ENCODE results near the gene SPINT1.
A peak's percentile ranks its signal among the peaks of the same experiment; 100 is the strongest.

The SPINT1 gene

DNA sequence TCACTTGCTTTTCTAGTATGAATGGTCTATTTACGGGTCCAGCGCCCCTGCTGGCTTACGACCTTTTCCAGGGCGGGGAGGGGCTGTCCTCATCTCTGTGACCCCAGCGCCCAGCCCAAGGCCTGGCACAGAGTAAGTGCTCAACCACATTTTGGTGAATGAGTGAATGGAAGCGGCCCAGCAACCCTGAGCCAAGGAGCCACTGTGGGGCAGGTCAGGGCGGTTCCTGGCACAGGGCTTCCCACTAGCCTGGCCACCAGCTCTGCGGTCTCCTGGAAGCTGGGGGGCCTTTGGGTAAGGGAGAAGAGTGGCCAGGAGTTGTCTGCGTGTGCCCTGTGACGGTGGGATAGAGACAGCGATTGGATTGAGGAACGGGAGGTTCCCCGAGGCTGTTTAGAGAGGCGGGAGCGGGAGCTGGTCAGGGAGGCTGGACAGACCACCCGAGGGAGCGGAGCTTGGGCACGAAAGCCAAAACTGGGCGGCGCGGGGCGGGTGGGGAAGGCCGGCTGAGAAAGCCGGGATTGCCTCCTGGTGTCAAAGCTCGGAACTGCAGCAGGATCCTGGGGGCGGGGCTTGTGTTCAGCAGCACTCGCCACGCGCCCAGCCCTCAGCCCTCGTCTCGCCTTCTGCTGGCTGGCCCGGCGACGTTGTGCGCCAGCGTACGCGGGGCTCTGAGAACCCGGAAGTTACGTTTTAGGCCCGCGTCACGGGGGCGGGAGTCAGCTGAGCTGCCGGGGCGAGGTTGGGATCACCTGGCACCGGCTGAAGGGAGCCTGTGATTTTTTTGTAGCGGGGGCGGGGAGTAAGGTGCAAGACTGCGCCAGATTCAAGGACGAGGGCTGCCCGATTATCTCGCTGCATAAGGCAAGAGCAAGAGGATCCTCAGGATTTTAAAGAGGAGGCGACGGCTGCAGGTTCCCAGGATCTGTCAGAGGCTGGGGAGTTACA is 50.2 kb downstream of the SPINT1 start, which contains the start of gene VPS18 (continued):
- TF ChIP-seq, protein P1, sequence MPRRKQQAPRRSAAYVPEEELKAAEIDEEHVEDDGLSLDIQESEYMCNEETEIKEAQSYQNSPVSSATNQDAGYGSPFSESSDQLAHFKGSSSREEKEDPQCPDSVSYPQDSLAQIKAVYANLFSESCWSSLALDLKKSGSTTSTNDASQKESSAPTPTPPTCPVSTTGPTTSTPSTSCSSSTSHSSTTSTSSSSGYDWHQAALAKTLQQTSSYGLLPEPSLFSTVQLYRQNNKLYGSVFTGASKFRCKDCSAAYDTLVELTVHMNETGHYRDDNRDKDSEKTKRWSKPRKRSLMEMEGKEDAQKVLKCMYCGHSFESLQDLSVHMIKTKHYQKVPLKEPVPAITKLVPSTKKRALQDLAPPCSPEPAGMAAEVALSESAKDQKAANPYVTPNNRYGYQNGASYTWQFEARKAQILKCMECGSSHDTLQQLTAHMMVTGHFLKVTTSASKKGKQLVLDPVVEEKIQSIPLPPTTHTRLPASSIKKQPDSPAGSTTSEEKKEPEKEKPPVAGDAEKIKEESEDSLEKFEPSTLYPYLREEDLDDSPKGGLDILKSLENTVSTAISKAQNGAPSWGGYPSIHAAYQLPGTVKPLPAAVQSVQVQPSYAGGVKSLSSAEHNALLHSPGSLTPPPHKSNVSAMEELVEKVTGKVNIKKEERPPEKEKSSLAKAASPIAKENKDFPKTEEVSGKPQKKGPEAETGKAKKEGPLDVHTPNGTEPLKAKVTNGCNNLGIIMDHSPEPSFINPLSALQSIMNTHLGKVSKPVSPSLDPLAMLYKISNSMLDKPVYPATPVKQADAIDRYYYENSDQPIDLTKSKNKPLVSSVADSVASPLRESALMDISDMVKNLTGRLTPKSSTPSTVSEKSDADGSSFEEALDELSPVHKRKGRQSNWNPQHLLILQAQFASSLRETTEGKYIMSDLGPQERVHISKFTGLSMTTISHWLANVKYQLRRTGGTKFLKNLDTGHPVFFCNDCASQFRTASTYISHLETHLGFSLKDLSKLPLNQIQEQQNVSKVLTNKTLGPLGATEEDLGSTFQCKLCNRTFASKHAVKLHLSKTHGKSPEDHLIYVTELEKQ (tag by site-specific recombination; IDR thresholded peaks at IDR 0.05; ENCODE audit: borderline replicate concordance) = no peak
- TF ChIP-seq WT1 (tag by site-specific recombination; IDR thresholded peaks at IDR 0.05) (peak; percentile 32; the same call in 1 of the 2 replicates), ZNF155 (tag by site-specific recombination; IDR thresholded peaks at IDR 0.05) (no peak), ZNF561 (tag by site-specific recombination; IDR thresholded peaks at IDR 0.05; ENCODE audit: borderline replicate concordance) (peak; percentile 61; the same call in 1 of the 2 replicates), ZNF37A (tag by site-specific recombination; IDR thresholded peaks at IDR 0.05) (no peak), ZNF239 (tag by site-specific recombination; IDR thresholded peaks at IDR 0.05) (no peak), ZNF16 (tag by site-specific recombination; IDR thresholded peaks at IDR 0.05; ENCODE audit: low read depth) (no peak), BCL11A (tag by site-specific recombination; IDR thresholded peaks at IDR 0.05; ENCODE audit: low read depth) (no peak), ZNF138 (tag by site-specific recombination; IDR thresholded peaks at IDR 0.05; ENCODE audit: borderline replicate concordance) (no peak), ZBTB8A (tag by site-specific recombination; IDR thresholded peaks at IDR 0.05) (peak; percentile 98), ZNF221 (tag by site-specific recombination; IDR thresholded peaks at IDR 0.05; ENCODE audit: borderline replicate concordance) (no peak)
- TF ChIP-seq, protein P2, sequence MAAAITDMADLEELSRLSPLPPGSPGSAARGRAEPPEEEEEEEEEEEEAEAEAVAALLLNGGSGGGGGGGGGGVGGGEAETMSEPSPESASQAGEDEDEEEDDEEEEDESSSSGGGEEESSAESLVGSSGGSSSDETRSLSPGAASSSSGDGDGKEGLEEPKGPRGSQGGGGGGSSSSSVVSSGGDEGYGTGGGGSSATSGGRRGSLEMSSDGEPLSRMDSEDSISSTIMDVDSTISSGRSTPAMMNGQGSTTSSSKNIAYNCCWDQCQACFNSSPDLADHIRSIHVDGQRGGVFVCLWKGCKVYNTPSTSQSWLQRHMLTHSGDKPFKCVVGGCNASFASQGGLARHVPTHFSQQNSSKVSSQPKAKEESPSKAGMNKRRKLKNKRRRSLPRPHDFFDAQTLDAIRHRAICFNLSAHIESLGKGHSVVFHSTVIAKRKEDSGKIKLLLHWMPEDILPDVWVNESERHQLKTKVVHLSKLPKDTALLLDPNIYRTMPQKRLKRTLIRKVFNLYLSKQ (tag by site-specific recombination; IDR thresholded peaks at IDR 0.05; ENCODE audit: borderline replicate concordance) = no peak
- TF ChIP-seq, protein P3, sequence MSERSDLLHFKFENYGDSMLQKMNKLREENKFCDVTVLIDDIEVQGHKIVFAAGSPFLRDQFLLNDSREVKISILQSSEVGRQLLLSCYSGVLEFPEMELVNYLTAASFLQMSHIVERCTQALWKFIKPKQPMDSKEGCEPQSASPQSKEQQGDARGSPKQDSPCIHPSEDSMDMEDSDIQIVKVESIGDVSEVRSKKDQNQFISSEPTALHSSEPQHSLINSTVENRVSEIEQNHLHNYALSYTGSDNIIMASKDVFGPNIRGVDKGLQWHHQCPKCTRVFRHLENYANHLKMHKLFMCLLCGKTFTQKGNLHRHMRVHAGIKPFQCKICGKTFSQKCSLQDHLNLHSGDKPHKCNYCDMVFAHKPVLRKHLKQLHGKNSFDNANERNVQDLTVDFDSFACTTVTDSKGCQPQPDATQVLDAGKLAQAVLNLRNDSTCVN (tag by site-specific recombination; optimal IDR thresholded peaks at IDR 0.05) = peak; percentile 57
- TF ChIP-seq, protein P4, sequence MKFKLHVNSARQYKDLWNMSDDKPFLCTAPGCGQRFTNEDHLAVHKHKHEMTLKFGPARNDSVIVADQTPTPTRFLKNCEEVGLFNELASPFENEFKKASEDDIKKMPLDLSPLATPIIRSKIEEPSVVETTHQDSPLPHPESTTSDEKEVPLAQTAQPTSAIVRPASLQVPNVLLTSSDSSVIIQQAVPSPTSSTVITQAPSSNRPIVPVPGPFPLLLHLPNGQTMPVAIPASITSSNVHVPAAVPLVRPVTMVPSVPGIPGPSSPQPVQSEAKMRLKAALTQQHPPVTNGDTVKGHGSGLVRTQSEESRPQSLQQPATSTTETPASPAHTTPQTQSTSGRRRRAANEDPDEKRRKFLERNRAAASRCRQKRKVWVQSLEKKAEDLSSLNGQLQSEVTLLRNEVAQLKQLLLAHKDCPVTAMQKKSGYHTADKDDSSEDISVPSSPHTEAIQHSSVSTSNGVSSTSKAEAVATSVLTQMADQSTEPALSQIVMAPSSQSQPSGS (tag by site-specific recombination; IDR thresholded peaks at IDR 0.05; ENCODE audit: low read depth) = no peak
- TF ChIP-seq, protein P5, sequence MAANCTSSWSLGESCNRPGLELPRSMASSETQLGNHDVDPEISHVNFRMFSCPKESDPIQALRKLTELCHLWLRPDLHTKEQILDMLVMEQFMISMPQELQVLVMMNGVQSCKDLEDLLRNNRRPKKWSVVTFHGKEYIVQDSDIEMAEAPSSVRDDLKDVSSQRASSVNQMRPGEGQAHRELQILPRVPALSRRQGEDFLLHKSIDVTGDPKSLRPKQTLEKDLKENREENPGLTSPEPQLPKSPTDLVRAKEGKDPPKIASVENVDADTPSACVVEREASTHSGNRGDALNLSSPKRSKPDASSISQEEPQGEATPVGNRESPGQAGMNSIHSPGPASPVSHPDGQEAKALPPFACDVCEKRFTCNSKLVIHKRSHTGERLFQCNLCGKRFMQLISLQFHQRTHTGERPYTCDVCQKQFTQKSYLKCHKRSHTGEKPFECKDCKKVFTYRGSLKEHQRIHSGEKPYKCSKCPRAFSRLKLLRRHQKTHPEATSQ (tag by site-specific recombination; IDR thresholded peaks at IDR 0.05) = no peak
- TF ChIP-seq, protein P6, sequence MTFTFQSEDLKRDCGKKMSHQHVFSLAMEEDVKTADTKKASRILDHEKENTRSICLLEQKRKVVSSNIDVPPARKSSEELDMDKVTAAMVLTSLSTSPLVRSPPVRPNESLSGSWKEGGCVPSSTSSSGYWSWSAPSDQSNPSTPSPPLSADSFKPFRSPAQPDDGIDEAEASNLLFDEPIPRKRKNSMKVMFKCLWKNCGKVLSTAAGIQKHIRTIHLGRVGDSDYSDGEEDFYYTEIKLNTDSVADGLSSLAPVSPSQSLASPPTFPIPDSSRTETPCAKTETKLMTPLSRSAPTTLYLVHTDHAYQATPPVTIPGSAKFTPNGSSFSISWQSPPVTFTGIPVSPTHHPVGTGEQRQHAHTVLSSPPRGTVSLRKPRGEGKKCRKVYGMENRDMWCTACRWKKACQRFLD (tag by site-specific recombination; IDR thresholded peaks at IDR 0.05) = 0 out of 2 replicates have a peak, but pooled peaks have one; percentile 18
- TF ChIP-seq, protein P7, sequence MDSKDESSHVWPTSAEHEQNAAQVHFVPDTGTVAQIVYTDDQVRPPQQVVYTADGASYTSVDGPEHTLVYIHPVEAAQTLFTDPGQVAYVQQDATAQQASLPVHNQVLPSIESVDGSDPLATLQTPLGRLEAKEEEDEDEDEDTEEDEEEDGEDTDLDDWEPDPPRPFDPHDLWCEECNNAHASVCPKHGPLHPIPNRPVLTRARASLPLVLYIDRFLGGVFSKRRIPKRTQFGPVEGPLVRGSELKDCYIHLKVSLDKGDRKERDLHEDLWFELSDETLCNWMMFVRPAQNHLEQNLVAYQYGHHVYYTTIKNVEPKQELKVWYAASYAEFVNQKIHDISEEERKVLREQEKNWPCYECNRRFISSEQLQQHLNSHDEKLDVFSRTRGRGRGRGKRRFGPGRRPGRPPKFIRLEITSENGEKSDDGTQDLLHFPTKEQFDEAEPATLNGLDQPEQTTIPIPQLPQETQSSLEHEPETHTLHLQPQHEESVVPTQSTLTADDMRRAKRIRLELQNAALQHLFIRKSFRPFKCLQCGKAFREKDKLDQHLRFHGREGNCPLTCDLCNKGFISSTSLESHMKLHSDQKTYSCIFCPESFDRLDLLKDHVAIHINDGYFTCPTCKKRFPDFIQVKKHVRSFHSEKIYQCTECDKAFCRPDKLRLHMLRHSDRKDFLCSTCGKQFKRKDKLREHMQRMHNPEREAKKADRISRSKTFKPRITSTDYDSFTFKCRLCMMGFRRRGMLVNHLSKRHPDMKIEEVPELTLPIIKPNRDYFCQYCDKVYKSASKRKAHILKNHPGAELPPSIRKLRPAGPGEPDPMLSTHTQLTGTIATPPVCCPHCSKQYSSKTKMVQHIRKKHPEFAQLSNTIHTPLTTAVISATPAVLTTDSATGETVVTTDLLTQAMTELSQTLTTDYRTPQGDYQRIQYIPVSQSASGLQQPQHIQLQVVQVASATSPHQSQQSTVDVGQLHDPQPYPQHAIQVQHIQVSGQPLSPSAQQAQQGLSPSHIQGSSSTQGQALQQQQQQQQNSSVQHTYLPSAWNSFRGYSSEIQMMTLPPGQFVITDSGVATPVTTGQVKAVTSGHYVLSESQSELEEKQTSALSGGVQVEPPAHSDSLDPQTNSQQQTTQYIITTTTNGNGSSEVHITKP (tag by site-specific recombination; IDR thresholded peaks at IDR 0.05) = no peak
- TF ChIP-seq, protein P8, sequence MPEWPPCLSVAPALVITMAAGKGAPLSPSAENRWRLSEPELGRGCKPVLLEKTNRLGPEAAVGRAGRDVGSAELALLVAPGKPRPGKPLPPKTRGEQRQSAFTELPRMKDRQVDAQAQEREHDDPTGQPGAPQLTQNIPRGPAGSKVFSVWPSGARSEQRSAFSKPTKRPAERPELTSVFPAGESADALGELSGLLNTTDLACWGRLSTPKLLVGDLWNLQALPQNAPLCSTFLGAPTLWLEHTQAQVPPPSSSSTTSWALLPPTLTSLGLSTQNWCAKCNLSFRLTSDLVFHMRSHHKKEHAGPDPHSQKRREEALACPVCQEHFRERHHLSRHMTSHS (tag by site-specific recombination; IDR thresholded peaks at IDR 0.05) = no peak
- TF ChIP-seq, protein P9, sequence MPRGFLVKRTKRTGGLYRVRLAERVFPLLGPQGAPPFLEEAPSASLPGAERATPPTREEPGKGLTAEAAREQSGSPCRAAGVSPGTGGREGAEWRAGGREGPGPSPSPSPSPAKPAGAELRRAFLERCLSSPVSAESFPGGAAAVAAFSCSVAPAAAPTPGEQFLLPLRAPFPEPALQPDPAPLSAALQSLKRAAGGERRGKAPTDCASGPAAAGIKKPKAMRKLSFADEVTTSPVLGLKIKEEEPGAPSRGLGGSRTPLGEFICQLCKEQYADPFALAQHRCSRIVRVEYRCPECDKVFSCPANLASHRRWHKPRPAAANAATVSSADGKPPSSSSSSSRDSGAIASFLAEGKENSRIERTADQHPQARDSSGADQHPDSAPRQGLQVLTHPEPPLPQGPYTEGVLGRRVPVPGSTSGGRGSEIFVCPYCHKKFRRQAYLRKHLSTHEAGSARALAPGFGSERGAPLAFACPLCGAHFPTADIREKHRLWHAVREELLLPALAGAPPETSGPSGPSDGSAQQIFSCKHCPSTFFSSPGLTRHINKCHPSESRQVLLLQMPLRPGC (tag by site-specific recombination; IDR thresholded peaks at IDR 0.05) = no peak
